Fibroblast of lung (primary cell): Measurements from ENCODE around the gene BORCS6. TPM values are rescaled to one million over a fixed set of nuclear protein-coding genes. Genes with fewer than 3 reads are reported as not detected.

Experiments used
- DNase-seq, 2 donors: peaks; one replicate each; pipeline versions ENCODE4 v3.0.0 to v3.0.0-alpha.2; 2010; ENCODE audit warnings: low read depth in 2 of 2
- H2AFZ ChIP-seq: 2 replicates; pipeline ENCODE4 v1.5.1; 2012; ENCODE audit warnings: low read length, control low read depth, inconsistent platforms
- H3K27ac ChIP-seq: 2 replicates; pipeline ENCODE4 v1.5.1; 2011; ENCODE audit warnings: low read length, control low read depth; ENCODE audit not compliant: insufficient read depth
- H3K27me3 ChIP-seq: 2 replicates; pipeline ENCODE4 v1.5.1; 2011; ENCODE audit warnings: mild to moderate bottlenecking, low read length; ENCODE audit not compliant: control insufficient read depth, insufficient read depth
- H3K36me3 ChIP-seq: 2 replicates; pipeline ENCODE4 v1.5.1; 2011; ENCODE audit warnings: low read length; ENCODE audit not compliant: control insufficient read depth, insufficient read depth
- H3K4me1 ChIP-seq: 2 replicates; pipeline ENCODE4 v1.5.1; 2011; ENCODE audit warnings: low read length; ENCODE audit not compliant: control insufficient read depth, insufficient read depth; ENCODE audit errors: extremely low read depth
- H3K4me2 ChIP-seq: 2 replicates; pipeline ENCODE4 v1.5.1; 2011; ENCODE audit warnings: low read length, control low read depth; ENCODE audit not compliant: insufficient read depth; ENCODE audit errors: extremely low read depth
- H3K4me3 ChIP-seq, 4 experiments: fragments of 200-600 bp in 1 of 4; sonication (generic) in 1 of 4; replicated peaks in 1 of 4; 2 replicates each; pipeline ENCODE4 v1.5.1; 2011 to 2016; ENCODE audit warnings: low read length in 4 of 4, low read depth in 3 of 4, mild to moderate bottlenecking in 3 of 4, control low read depth in 2 of 4, inconsistent platforms in 1 of 4, mixed read lengths in 1 of 4; ENCODE audit not compliant: insufficient read depth in 1 of 4; ENCODE audit errors: control extremely low read depth in 1 of 4
- H3K79me2 ChIP-seq: 2 replicates; pipeline ENCODE4 v1.5.1; 2012; ENCODE audit warnings: mild to moderate bottlenecking, low read length, inconsistent platforms; ENCODE audit not compliant: control insufficient read depth, insufficient read depth
- H3K9ac ChIP-seq: 2 replicates; pipeline ENCODE4 v1.5.1; 2011; ENCODE audit warnings: mild to moderate bottlenecking, low read length, control low read depth; ENCODE audit not compliant: insufficient read depth
- H3K9me3 ChIP-seq: 2 replicates; pipeline ENCODE4 v1.5.1; 2012; ENCODE audit warnings: low read depth, low read length; ENCODE audit not compliant: control insufficient read depth, insufficient read depth
- H4K20me1 ChIP-seq: 2 replicates; pipeline ENCODE4 v1.5.1; 2011; ENCODE audit warnings: low read length; ENCODE audit not compliant: control insufficient read depth, insufficient read depth; ENCODE audit errors: extremely low read depth
- EZH2 ChIP-seq: IDR thresholded peaks from 2 replicates; pipeline ENCODE4 v1.5.1; 2012; ENCODE audit warnings: low read length, control low read depth, mild to moderate bottlenecking; ENCODE audit errors: missing control alignments
- polyA plus RNA-seq, 2 donors: library from polyadenylated mRNA; depleted of rRNA in 1 of 2; stranded (reverse) in 1 of 2; unstranded in 1 of 2; fragments of >200 nt; gene quantifications; 2 replicates each; pipeline ENCODE4 v1.2.1, GENCODE V29; 2011 to 2012; ENCODE audit warnings: missing spikeins in 1 of 2
- total RNA-seq: library from RNA; depleted of rRNA; stranded (reverse); fragments of >200 nt; gene quantifications from 2 replicates; pipeline ENCODE4 v1.2.1, GENCODE V29; 2014
- TF ChIP-seq, protein P1 (sequence below), 2 donors: IDR thresholded peaks in 1 of 2; conservative IDR thresholded peaks in 1 of 2; 1 replicate in 1 of 2; 2 replicates in 1 of 2; pipeline ENCODE4 v1.5.1; 2011 to 2012; ENCODE audit warnings: low read length in 2 of 2, control low read depth in 1 of 2, inconsistent platforms in 1 of 2, low read depth in 1 of 2, mild to moderate bottlenecking in 1 of 2

Gene BORCS6
- total and polyA plus RNA-seq, 2 donors (not counting 1 experiment from before 2014, with no cell fraction given) = 2.9 to 11.4 TPM

DNA sequence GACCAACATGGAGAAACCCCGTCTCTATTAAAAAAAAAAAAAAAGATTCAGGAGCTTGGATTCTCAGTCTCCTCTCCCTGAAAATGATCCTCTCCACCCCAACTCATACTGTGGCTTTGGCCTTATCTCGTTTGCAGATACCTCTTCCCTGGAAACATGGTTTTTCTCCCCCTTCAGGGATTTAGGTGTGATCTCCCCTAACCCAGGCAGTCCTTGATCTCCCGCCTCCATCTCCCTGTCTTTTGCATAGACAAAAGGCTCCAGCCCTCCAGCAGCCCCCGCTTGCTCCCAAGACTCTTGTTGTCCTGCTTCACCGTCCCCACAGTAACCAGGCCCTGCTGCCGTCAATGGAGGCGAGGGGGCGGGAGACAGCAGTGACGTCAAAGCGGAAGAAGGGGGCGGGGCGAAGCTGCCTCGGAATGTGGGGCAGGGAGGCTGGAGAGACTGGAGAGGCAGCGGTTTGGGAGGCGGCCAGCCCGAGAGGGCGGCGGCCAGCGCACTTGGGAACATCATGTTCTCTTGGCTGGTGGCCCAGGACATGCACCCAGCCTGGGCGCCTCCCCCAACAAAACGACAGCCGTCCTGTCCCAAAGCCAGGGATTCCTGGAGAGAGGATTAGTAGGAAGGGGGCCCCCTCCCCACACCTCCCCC, 35.9 kb downstream of the BORCS6 start:
- H3K27ac ChIP-seq = peak overlapping the region; percentile 88
- peak overlapping the region in 2 of 4 experiments; percentile 77 to 88 for H3K4me3 ChIP-seq
- H3K27me3 ChIP-seq = no peaks in the 10 kb centered on the region
- H4K20me1 ChIP-seq = no peaks in the 10 kb centered on the region
- peaks cover 29% of the 10 kb centered on the region for H3K4me1 ChIP-seq
- H3K4me2 ChIP-seq = no peak overlapping the region
- H3K79me2 ChIP-seq = peaks cover 2% of the 10 kb centered on the region
- peak; percentile 98 to 100 for DNase-seq
- H3K36me3 ChIP-seq = peaks cover 9% of the 10 kb centered on the region
- peak overlapping the region; percentile 39 for H3K9ac ChIP-seq
- TF ChIP-seq, protein P1, sequence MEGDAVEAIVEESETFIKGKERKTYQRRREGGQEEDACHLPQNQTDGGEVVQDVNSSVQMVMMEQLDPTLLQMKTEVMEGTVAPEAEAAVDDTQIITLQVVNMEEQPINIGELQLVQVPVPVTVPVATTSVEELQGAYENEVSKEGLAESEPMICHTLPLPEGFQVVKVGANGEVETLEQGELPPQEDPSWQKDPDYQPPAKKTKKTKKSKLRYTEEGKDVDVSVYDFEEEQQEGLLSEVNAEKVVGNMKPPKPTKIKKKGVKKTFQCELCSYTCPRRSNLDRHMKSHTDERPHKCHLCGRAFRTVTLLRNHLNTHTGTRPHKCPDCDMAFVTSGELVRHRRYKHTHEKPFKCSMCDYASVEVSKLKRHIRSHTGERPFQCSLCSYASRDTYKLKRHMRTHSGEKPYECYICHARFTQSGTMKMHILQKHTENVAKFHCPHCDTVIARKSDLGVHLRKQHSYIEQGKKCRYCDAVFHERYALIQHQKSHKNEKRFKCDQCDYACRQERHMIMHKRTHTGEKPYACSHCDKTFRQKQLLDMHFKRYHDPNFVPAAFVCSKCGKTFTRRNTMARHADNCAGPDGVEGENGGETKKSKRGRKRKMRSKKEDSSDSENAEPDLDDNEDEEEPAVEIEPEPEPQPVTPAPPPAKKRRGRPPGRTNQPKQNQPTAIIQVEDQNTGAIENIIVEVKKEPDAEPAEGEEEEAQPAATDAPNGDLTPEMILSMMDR (conservative IDR thresholded peaks at IDR 0.05 in 1 of 2, IDR thresholded peaks at IDR 0.05 in 1 of 2; ENCODE audit: low read depth in 1 of 2, low read length in 2 of 2) = no peak
- no peak for TF ChIP-seq EZH2
- H3K9me3 ChIP-seq = no peaks in the 10 kb centered on the region
- H2AFZ ChIP-seq = no peak overlapping the region

DNA sequence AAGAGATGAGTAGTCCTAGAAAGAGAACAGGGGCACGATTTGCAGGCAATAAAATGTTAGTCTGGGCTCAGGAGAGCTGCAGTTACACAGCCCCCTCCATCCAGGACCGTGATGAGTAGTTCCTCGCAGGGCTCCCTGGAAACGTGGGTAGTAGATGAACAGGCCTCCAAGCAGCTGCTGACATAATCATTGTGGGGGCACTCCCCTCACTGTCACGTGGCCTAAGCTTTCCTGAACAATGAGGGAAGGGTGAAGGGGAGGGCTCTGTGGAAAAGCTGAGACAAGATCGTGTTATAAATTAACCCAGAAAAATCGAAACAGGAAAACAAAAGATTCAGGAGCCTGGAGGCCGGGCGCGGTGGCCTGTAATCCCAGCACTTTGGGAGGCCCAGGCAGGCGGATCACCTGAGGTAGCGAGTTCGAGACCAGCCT, 36.4 kb downstream of the BORCS6 start:
- Histone ChIP-seq H4K20me1 (no peaks in the 10 kb centered on the region), H3K4me1 (peaks cover 29% of the 10 kb centered on the region), H2AFZ (no peak overlapping the region), H3K4me2 (no peak overlapping the region), H3K27ac (peak overlapping the region; percentile 88), H3K4me3 (peak overlapping the region in 2 of 4 experiments; percentile 42 to 47), H3K9me3 (no peaks in the 10 kb centered on the region), H3K79me2 (peaks cover 2% of the 10 kb centered on the region), H3K27me3 (no peaks in the 10 kb centered on the region), H3K36me3 (peaks cover 9% of the 10 kb centered on the region), H3K9ac (peak overlapping the region; percentile 39)
- TF ChIP-seq, protein P1 (conservative IDR thresholded peaks at IDR 0.05 in 1 of 2, IDR thresholded peaks at IDR 0.05 in 1 of 2; ENCODE audit: low read depth in 1 of 2, low read length in 2 of 2) = no peak
- no peak for TF ChIP-seq EZH2
- peak; percentile 98 for DNase-seq

DNA sequence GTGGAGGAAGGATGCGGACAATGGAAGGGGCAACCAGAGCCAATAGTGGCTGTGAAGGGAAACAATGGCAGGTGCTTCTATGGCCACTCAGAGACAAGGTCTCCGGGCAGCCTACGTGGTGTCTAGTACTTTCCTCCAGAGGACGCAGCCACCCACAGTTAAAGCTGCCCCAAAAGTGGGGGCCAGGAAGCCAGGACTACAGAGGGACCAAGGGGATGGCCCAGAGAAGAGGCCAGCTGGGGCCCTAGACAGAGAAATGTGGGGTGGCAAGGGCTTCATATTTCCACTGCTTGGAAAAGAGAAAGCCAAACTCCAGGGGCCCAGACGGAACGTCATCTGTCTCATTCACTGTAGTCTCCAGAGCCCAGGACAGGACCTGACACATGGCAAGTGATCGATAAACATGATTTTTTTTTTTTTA, 36.9 kb downstream of the BORCS6 start:
- no peak for DNase-seq
- H3K79me2 ChIP-seq = peaks cover 2% of the 10 kb centered on the region

More for the DNA sequence above, 36.9 kb downstream of the BORCS6 start:
- peak overlapping the region; percentile 96 for H3K9ac ChIP-seq
- H3K4me1 ChIP-seq = peaks cover 29% of the 10 kb centered on the region
- H3K4me3 ChIP-seq = peak overlapping the region in 2 of 4 experiments; percentile 1 to 88
- no peaks in the 10 kb centered on the region for H3K9me3 ChIP-seq
- no peak overlapping the region for H2AFZ ChIP-seq
- H4K20me1 ChIP-seq = no peaks in the 10 kb centered on the region
- no peaks in the 10 kb centered on the region for H3K27me3 ChIP-seq
- H3K4me2 ChIP-seq = peak overlapping the region; percentile 94
- H3K27ac ChIP-seq = peak overlapping the region; percentile 88
- peaks cover 12% of the 10 kb centered on the region for H3K36me3 ChIP-seq
- no peak for TF ChIP-seq EZH2
- TF ChIP-seq, protein P1 (conservative IDR thresholded peaks at IDR 0.05 in 1 of 2, IDR thresholded peaks at IDR 0.05 in 1 of 2; ENCODE audit: low read depth in 1 of 2, low read length in 2 of 2) = no peak
